DOHH2 (cell line): ENCODE data around the gene MAML1.

Source experiments
- EZH2phosphoT487 ChIP-seq: fragments of 200-600 bp; sonication (generic); IDR thresholded peaks from 2 replicates; pipeline ENCODE4 v1.6.1; 2017; ENCODE audit warnings: borderline replicate concordance, mild to moderate bottlenecking, antibody characterized with exemption, low read length, moderate library complexity, mixed read lengths
- TF ChIP-seq, protein P1 (sequence below): fragments of 200-600 bp; sonication (generic); IDR thresholded peaks from one replicate; pipeline ENCODE4 v1.5.1; 2014; ENCODE audit warnings: antibody characterized with exemption, mild to moderate bottlenecking, low read depth, low read length; ENCODE audit not compliant: poor library complexity, severe bottlenecking

DNA sequence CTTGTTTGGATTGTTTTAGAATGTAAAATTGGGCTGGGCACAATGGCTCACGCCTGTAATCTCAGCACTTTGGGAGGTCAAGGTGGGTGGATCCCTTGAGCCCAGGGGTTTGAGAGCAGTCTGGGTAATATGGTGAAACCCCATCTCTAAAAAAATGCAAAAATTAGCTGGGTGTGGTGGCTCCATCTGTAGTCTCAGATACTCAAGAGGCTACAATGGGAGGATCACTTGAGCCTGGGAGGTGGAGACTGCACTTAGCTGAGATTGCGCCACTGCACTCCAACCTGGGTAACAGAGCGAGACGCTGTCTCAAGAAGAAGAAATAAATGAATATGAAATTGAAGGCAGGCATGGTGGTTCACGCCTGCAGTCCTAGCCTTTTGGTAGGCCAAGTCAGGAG is 21.3 kb downstream of the MAML1 start:
- TF ChIP-seq, protein P1, sequence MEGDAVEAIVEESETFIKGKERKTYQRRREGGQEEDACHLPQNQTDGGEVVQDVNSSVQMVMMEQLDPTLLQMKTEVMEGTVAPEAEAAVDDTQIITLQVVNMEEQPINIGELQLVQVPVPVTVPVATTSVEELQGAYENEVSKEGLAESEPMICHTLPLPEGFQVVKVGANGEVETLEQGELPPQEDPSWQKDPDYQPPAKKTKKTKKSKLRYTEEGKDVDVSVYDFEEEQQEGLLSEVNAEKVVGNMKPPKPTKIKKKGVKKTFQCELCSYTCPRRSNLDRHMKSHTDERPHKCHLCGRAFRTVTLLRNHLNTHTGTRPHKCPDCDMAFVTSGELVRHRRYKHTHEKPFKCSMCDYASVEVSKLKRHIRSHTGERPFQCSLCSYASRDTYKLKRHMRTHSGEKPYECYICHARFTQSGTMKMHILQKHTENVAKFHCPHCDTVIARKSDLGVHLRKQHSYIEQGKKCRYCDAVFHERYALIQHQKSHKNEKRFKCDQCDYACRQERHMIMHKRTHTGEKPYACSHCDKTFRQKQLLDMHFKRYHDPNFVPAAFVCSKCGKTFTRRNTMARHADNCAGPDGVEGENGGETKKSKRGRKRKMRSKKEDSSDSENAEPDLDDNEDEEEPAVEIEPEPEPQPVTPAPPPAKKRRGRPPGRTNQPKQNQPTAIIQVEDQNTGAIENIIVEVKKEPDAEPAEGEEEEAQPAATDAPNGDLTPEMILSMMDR = no peak
- no peak for TF ChIP-seq EZH2phosphoT487
